Nephron progenitor cell (in vitro differentiated cells): ENCODE results near the gene ACTG2.

Experiments
- DNase-seq: peaks from one replicate; pipeline ENCODE4 v3.0.0; 2021
- H3K27ac Mint-ChIP-seq: 2 replicates; pipeline ENCODE4 v1.8.0; 2021; ENCODE audit warnings: mild to moderate bottlenecking, moderate library complexity, mixed read lengths
- H3K27me3 Mint-ChIP-seq: 2 replicates; pipeline ENCODE4 v1.8.0; 2021; ENCODE audit warnings: mild to moderate bottlenecking, low read depth, mixed read lengths; ENCODE audit not compliant: poor library complexity
- H3K36me3 Mint-ChIP-seq: 2 replicates; pipeline ENCODE4 v1.8.0; 2021; ENCODE audit warnings: low read depth, mixed read lengths
- H3K4me1 Mint-ChIP-seq: 2 replicates; pipeline ENCODE4 v1.8.0; 2021; ENCODE audit warnings: mixed read lengths
- H3K4me3 Mint-ChIP-seq: 2 replicates; pipeline ENCODE4 v1.8.0; 2021; ENCODE audit warnings: mild to moderate bottlenecking, moderate library complexity, mixed read lengths
- H3K9me3 Mint-ChIP-seq: 2 replicates; pipeline ENCODE4 v1.8.0; 2021; ENCODE audit warnings: mild to moderate bottlenecking, moderate library complexity, mixed read lengths
- TF ChIP-seq, protein P1 (sequence below): fragments of 200-600 bp; sonication (generic); IDR thresholded peaks from 2 replicates; pipeline ENCODE4 v1.5.0; 2021; ENCODE audit warnings: antibody characterized with exemption

The ACTG2 gene

DNA sequence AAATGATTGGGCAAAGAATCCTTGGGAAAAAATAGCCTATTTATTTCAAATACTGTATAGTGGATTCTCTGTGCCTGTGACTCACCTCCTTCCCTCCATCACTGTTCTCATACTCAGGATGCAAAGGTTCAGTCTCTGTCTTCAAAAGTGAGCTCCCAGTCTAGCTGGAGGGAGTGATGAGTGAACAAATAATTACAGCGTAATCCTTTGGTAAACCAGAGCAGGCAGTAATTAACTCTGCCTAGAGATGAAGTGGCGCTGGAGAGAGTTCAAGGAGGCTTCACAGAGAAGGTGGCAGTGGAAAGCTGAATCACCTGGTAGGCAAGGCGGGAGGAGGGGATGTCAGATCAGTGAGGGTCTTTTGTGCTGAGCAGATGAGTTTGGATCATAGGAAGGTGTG, 40.4 kb downstream of the ACTG2 start:
- TF ChIP-seq, protein P1, sequence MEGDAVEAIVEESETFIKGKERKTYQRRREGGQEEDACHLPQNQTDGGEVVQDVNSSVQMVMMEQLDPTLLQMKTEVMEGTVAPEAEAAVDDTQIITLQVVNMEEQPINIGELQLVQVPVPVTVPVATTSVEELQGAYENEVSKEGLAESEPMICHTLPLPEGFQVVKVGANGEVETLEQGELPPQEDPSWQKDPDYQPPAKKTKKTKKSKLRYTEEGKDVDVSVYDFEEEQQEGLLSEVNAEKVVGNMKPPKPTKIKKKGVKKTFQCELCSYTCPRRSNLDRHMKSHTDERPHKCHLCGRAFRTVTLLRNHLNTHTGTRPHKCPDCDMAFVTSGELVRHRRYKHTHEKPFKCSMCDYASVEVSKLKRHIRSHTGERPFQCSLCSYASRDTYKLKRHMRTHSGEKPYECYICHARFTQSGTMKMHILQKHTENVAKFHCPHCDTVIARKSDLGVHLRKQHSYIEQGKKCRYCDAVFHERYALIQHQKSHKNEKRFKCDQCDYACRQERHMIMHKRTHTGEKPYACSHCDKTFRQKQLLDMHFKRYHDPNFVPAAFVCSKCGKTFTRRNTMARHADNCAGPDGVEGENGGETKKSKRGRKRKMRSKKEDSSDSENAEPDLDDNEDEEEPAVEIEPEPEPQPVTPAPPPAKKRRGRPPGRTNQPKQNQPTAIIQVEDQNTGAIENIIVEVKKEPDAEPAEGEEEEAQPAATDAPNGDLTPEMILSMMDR, result no peak
- Mint-ChIP-seq H3K36me3 (peaks cover 26% of the 10 kb centered on the region), H3K4me3 (no peak overlapping the region), H3K27me3 (no peaks in the 10 kb centered on the region), H3K27ac (peak overlapping the region; percentile 90), H3K9me3 (no peaks in the 10 kb centered on the region), H3K4me1 (peaks cover 31% of the 10 kb centered on the region)
- no peak for DNase-seq

DNA sequence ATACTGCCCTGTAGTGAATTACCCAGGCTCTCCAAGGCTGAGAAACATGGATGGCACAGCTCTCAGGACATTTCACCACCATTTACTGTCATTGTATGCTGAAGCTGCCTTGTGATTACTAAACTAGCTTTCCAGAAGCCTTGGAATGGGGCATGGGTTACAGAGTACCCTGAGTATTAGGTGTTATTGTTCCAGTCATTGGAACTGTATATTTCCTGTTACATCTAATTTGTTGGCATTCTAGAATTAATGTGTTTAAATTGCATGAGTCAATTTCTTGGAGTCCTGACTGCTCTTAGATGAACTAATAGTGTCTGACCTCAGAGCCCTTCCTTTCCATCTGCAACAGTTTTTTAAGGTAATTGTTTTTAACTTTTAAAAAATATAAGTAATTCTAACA, 42.8 kb downstream of the ACTG2 start:
- Mint-ChIP-seq H3K27me3 (no peaks in the 10 kb centered on the region), H3K36me3 (peaks cover 25% of the 10 kb centered on the region), H3K9me3 (no peaks in the 10 kb centered on the region), H3K4me1 (peaks cover 11% of the 10 kb centered on the region), H3K27ac (no peak overlapping the region), H3K4me3 (no peak overlapping the region)
- TF ChIP-seq, protein P1, result no peak
- DNase-seq, result no peak

DNA sequence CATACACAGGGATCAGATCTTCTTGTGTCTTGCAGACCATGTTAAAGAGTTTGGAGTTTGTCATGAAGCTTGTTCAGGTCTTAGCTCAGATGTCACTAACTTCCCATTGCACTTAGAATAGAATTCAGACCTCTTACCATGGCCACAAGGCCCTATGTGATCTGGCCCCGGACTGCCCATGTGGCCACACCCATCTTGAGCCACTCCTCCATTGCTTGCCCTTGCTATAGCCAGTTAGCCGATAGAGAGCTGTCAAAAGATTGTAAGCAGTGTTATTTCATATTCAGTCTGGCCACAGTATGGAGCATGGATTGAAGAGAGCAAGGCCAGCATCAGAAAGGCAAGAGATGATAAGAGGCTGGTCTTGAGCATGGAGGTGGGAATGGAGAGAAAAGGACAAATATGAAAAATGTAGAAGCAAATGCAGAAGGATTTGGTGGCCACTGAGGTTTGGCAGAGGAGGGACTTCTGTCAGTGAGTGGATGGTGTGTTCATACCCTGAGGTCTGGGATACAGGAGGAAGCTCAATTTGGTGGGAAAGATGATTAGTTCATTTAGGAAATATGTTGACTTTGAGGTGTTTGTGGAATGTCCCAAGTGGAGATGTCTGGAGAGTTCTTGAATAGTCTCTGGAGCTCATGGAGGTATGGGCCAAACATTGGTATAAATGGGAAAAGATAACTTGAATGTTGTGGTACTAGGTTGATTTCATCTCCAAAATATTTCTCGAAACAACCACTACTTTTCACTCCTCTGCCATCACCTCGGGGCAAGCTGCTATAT, 44.5 kb downstream of the ACTG2 start:
- Mint-ChIP-seq H3K36me3 (peaks cover 27% of the 10 kb centered on the region), H3K9me3 (no peaks in the 10 kb centered on the region), H3K4me3 (no peak overlapping the region), H3K27me3 (no peaks in the 10 kb centered on the region), H3K27ac (no peak overlapping the region), H3K4me1 (peaks cover 4% of the 10 kb centered on the region)
- DNase-seq, result no peak
- TF ChIP-seq, protein P1, result no peak

DNA sequence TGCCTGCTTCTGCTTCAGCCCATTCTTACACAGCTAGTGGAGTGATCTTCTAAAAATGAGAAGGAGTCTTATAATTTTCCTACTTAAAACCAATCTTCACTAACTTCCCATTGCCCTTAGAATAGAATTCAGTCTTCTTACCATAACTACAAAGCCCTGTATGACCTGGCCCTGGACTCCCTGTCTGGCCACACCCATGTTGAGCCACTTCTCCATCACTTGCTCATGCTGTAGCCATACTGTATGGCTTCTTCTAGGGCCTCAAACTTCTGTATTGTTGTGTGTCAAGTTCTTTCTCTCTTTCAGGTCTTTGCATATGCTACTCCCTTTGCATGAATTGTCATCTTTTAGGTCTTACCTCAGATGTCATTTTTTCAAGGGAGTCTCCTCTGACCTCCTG, 45.1 kb downstream of the ACTG2 start:
- H3K9me3 Mint-ChIP-seq, result no peaks in the 10 kb centered on the region
- H3K27ac Mint-ChIP-seq, result peak overlapping the region; percentile 9
- H3K4me1 Mint-ChIP-seq, result peaks cover 4% of the 10 kb centered on the region

DNA sequence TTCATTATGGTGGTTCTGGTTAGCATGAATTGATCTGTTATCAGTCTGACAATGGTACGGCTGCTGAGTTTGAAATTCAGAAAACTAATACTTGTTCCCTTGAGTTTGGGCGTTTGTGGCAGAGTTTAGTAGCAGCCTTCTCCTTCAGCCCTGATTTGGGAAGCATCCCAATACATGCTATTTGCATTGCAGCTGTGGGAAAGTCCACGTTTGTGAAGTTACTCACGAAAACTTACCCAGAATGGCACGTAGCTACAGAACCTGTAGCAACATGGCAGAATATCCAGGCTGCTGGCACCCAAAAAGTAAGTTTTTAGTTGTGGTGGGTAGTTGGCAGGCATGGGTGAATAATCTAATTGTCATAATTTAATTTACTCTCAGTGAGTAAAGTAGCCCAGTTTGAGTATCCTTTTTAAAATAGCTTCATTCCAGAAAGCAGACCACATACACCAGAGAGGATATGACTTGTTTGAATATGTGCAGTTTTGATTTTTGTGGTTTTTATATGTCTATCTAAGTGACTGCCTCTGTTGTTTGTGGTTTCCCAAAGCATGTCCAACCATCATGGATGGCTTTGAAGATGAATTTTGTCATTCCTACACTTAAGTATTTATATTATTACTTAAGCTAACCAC, 46.0 kb downstream of the ACTG2 start:
- no peak overlapping the region for H3K27ac Mint-ChIP-seq

More for the DNA sequence above, 45.1 kb downstream of the ACTG2 start:
- TF ChIP-seq, protein P1, result no peak
- H3K36me3 Mint-ChIP-seq, result peaks cover 31% of the 10 kb centered on the region
- H3K4me3 Mint-ChIP-seq, result no peak overlapping the region
- no peaks in the 10 kb centered on the region for H3K27me3 Mint-ChIP-seq
- DNase-seq, result no peak

More for the DNA sequence above, 46.0 kb downstream of the ACTG2 start:
- TF ChIP-seq, protein P1, result no peak
- Mint-ChIP-seq H3K4me3 (no peak overlapping the region), H3K36me3 (peaks cover 27% of the 10 kb centered on the region), H3K27me3 (no peaks in the 10 kb centered on the region), H3K4me1 (no peaks in the 10 kb centered on the region), H3K9me3 (no peaks in the 10 kb centered on the region)
- no peak for DNase-seq
